GM18505 (cell line): ENCODE results near the gene DAB1.

Experiments used
- ATAC-seq: cut with Tn5 transposase; IDR thresholded peaks from one replicate; pipeline ENCODE4 v1.9.1; 2021; ENCODE audit not compliant: unreplicated experiment
- POLR2A ChIP-seq: IDR thresholded peaks from 4 replicates; pipeline ENCODE4 v1.6.1; 2011; ENCODE audit warnings: borderline replicate concordance; ENCODE audit not compliant: insufficient read depth, insufficient read length; ENCODE audit errors: extremely low read depth

Gene DAB1

DNA sequence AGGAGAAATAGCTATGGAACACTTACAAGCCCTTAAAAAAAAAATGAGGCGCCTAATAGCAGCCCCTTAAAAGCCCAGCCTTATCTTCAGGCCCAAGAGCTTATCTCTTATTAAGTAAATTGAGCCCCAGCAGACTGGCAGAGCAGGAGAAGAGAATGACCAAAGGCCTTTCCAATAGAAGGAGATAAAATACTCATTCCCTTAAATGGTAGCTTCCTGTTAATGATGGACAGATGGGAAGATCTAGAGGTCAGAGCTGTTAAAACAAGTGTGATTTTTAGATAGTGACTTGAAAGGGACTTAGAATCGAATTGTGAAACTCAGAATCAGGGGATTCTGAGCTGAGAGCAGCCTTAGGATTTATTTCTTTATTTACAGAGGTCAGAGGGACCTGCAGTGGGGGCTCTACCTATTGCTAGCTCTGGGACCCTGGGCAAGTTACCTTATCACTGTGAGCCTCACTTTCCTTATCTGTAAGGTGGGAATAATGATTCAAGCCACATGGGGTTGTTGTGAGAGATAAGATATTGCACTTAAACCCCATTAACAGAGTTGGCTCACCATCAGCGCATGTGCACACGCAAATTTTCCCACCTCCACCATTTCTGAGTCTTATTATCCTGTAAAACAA, 356.8 kb downstream of the DAB1 start:
- no peak for TF ChIP-seq POLR2A
- no peak for ATAC-seq

- no peak for ATAC-seq
- no peak for TF ChIP-seq POLR2A
These were observed 358.4 kb downstream of the DAB1 start for GRCh38 chr1:57065442-57065841.

- ATAC-seq: no peak
- no peak for TF ChIP-seq POLR2A
These were observed 359.3 kb downstream of the DAB1 start for GRCh38 chr1:57064379-57065140.

GRCh38 chr1:57063406-57064125, 360.3 kb downstream of the DAB1 start:
- no peak for ATAC-seq
- no peak for TF ChIP-seq POLR2A

DNA sequence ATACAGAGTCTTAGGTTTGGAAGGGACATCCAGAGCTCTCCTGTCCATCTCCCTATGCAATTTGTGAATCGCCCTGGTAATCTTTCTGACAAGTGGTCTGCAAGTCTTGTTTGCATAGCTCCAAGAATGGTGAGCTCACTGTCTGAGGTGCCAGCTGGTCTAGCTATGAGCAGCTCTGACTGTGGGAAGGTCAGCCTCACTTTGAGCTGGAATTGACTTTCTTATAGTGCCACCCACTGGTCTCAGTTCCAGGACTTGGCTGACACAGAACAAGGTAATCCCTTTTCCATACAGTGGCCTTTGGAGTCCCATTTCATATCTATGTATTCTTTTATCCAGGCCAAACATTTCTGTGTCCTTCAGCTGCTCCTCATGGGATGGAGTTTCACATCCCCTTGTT, 362.5 kb downstream of the DAB1 start:
- TF ChIP-seq POLR2A: no peak

DNA sequence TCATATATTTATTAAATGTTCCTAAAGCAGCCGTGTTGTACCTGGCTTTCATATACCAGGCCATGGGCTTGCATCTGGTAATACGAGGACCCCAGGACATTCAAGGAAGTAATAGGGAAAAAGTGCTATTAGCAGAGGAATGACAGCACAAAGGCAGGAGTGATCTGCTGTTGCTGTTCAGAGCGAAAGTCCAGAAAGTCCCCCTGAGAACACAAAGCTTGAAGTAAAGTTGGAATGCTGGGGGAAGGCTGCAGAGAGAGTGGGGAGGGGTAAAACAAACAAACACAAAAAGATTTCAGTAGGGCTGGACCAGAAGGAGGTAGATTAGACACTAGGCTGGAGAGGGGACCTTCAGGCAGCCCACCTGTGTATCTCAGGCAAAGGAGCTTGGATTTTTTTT, 363.4 kb downstream of the DAB1 start:
- no peak for ATAC-seq
- no peak for TF ChIP-seq POLR2A

More for the DNA sequence above, 362.5 kb downstream of the DAB1 start:
- ATAC-seq: no peak

- no peak for ATAC-seq
- TF ChIP-seq POLR2A: no peak
These were observed 365.0 kb downstream of the DAB1 start for GRCh38 chr1:57058652-57059501.

- no peak for ATAC-seq
- no peak for TF ChIP-seq POLR2A
These were observed 375.0 kb downstream of the DAB1 start for GRCh38 chr1:57048856-57049255.

DNA sequence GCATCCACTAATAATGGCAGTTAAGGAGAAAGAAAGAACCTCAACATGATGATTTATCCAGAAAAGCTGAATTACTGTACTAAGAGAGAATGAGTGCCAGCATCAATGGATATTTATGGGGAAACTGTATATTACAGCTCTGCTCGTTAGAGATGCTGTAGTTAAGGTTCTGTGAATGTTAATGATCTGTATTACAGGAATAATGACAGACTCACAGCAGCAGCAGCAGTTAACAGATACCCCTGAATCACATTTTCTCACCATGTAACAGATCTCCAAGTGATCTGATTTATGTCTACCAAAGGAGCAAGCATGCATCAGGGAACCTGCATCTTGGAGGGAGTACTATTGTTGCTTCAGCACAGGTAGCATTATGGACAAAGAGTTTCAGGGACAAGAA, 377.4 kb downstream of the DAB1 start:
- no peak for TF ChIP-seq POLR2A
- no peak for ATAC-seq

DNA sequence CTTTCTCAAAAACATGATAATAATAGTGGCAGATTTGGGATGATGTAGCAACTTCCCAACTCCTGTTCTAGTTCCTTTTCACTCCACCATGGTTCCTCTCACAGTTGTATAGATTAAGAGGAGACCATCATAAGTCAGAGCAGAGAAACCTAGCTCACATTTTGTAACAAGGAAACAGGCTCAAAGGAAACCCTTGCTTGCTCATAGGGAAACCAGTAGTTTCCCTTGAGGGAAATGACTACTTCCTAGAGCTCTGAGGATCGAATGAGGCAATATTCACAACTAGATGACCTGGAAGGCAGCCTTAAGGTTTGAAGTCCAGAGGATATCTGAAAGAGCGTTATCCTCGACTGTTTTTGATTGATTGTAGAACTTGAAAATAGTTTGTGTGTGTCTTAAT, 382.0 kb downstream of the DAB1 start:
- TF ChIP-seq POLR2A: no peak
- ATAC-seq: no peak

GRCh38 chr1:57040811-57041210, 383.0 kb downstream of the DAB1 start:
- no peak for ATAC-seq
- TF ChIP-seq POLR2A: no peak

DNA sequence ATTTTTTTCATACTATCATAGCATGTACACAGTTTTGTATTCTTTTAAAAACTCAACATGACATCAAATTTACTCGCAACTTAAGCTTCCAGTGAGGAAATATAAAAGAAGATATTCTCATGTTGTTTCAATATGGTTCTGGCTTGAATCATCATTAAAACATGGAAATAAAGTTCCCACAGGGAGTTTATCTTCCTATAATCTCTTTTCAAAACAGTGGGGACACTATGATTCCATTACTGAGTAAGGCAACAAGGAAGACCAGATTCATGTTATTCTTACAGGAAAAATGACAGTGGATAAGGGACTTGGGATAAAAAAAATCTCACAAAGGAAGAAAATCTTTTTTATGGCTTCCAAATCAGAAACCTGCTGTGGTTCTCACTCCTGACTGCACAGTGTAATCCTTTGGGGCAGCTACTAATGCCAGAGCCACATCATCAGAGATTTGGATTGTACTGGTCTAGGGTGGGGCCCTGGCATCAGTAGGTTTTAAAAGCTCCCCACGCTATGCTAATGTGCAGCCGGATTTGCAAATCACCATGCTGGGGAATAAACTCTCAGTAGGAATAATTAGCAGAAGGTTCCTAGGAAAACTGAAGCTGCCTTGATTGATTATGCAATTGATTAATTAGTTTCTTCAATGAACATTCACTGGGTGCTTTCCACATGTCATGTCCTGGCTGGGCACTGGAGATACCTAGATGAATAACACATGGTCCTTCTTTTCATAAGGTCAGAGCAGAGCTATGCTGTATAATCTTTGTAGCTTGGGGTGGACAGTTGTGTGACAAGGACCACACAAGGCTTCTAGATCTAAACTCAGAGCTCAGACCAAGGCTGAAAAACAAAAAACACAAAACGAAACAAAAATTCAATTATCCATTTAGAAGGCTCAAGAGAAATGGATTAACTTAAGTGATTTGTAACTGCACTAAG, 386.9 kb downstream of the DAB1 start:
- no peak for TF ChIP-seq POLR2A
- no peak for ATAC-seq
